Astrocyte of the spinal cord (primary cell): ENCODE results near the gene GRIK1.

Experiments
- DNase-seq: peaks from one replicate; pipeline ENCODE4 v3.0.0; 2011; ENCODE audit warnings: low read depth, low spot score
- H3K4me3 ChIP-seq: 2 replicates; pipeline ENCODE4 v1.5.1; 2011; ENCODE audit warnings: low read depth, mild to moderate bottlenecking, low read length, moderate library complexity
- CTCF ChIP-seq: IDR thresholded peaks from 2 replicates; pipeline ENCODE4 v1.5.1; 2012; ENCODE audit warnings: low read depth, mild to moderate bottlenecking, low read length, inconsistent platforms
- in situ Hi-C: cut with HindIII; loops from 2 replicates; pipeline ENCODE4 v1.10.0; 2017; ENCODE audit warnings: low sequenced_read_pairs

The GRIK1 gene

GRCh38 chr21:29696937-29697336, 242.9 kb downstream of the GRIK1 start:
- in situ Hi-C loops: no loop called here
- no peak overlapping the region for H3K4me3 ChIP-seq
- TF ChIP-seq CTCF: no peak
- no peak for DNase-seq

GRCh38 chr21:29691616-29692491, 247.9 kb downstream of the GRIK1 start:
- in situ Hi-C loops: no loop called here
- no peak for TF ChIP-seq CTCF
- no peak for DNase-seq
- no peak overlapping the region for H3K4me3 ChIP-seq

- no peak for TF ChIP-seq CTCF
- DNase-seq: no peak
- in situ Hi-C loops: no loop called here
These were observed 250.0 kb downstream of the GRIK1 start for GRCh38 chr21:29689753-29690152.

GRCh38 chr21:29684106-29684505, 255.7 kb downstream of the GRIK1 start:
- no peak overlapping the region for H3K4me3 ChIP-seq
- DNase-seq: no peak
- in situ Hi-C loops: no loop called here
- TF ChIP-seq CTCF: no peak

More at GRCh38 chr21:29689753-29690152, 250.0 kb downstream of the GRIK1 start:
- H3K4me3 ChIP-seq: no peak overlapping the region

- TF ChIP-seq CTCF: no peak
- DNase-seq: no peak
- no peak overlapping the region for H3K4me3 ChIP-seq
- in situ Hi-C loops: no loop called here
These were observed 257.0 kb downstream of the GRIK1 start for GRCh38 chr21:29682800-29683199.

- H3K4me3 ChIP-seq: no peak overlapping the region
- no peak for DNase-seq
- TF ChIP-seq CTCF: no peak
- in situ Hi-C loops: no loop called here
These were observed 259.5 kb downstream of the GRIK1 start for GRCh38 chr21:29680273-29680672.
